GM19455 (cell line): Measurements from ENCODE around the gene EML1.

Experiments
- ATAC-seq: cut with Tn5 transposase; IDR thresholded peaks from one replicate; pipeline ENCODE4 v1.9.1; 2021; ENCODE audit not compliant: unreplicated experiment

The EML1 gene, protein sequence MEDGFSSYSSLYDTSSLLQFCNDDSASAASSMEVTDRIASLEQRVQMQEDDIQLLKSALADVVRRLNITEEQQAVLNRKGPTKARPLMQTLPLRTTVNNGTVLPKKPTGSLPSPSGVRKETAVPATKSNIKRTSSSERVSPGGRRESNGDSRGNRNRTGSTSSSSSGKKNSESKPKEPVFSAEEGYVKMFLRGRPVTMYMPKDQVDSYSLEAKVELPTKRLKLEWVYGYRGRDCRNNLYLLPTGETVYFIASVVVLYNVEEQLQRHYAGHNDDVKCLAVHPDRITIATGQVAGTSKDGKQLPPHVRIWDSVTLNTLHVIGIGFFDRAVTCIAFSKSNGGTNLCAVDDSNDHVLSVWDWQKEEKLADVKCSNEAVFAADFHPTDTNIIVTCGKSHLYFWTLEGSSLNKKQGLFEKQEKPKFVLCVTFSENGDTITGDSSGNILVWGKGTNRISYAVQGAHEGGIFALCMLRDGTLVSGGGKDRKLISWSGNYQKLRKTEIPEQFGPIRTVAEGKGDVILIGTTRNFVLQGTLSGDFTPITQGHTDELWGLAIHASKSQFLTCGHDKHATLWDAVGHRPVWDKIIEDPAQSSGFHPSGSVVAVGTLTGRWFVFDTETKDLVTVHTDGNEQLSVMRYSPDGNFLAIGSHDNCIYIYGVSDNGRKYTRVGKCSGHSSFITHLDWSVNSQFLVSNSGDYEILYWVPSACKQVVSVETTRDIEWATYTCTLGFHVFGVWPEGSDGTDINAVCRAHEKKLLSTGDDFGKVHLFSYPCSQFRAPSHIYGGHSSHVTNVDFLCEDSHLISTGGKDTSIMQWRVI

DNA sequence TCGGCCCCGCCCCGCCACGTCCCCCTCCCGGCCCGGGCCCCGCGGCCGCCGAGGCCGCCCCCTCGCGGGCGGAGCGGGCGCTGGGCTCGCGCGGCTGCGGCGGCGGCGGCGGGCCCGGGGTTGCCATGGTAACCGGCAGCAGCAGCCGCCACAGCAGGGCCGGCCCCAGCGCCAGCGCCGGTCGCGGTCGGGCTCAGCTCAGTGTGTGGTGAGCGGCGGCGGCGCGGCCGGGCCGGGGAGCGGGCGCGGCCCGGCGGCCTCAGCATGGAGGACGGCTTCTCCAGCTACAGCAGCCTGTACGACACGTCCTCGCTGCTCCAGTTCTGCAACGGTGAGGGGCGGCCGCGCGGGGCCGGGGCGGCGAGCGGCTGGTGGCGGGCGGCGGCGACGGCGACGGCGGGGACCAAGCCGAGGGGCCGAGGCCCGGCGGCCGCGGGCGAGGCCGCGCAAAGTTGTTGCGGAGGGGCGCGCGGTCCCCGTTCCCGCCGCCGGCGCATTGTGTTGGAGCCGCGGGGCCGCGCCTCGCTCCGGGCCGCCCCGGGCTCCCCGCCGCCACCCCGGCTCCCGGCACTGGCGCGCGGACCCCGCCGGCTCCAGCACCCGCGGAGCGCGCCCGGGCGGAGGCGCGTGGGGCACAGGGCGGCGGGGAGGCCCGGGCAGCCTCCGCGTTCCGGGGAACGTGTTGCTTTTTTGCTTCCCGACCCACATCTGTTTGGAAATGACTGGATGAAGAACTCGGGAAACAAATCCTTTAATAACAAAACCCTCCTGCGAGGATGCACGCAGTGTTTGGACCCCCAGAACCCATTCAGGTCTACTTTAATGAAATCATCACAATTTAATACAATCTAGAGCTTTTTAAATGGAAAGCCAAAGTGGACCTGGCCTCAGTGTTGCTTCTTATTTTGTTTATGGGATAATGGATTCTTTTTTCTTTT, at the start of gene EML1:
TSS of gene EML1 (plus strand) at position 201 of the 938 bp plus-strand sequence. CDS start at position 265, 64 bp downstream.
- peak; percentile 89 for ATAC-seq

DNA sequence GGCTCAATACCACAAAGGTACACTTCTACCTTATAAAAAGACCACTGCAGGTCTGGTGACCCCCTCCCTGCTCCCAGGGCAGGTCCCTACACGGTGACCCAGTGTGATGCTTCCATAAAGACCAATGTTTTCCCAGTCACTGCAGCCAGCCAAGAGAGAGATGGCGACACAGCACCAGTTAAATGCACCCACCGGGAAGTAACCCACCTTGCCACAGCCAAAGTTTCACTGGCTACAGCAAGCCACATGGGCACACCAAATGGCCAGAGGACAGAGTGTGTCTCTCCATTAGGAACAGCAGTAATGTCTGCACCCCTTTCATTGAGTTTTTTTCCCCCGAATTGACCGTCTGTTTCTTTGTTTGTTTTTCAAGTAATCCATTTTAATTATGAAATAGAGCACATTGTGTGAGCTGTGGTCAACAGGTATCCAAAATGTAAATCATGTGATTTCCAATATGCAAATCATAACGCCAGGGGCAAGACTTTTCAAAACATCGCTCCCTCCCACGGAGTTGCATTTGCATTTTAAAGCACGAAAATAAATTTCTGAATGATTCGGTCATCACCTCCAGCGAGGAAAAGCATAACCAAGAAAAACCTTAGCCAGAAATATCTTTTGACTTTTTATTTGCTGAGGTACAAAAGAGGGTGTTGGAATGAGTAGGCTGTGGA, 48.9 kb upstream of the EML1 start:
- ATAC-seq: no peak

DNA sequence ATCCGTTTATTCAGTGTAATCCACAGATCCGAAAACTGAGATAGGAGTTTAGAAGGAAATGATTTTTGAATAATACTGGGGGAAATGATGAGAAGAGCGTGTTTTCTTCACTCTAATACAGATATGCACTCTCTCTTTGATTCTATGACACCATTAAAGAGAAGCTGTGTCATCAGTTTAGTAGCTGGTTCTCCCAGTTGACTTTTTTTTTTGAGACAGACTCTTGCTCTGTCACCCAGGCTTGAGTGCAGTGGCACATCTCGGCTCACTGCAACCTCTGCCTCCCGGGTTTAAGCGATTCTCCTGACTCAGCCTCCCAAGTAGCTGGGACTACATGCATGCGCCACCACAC, 48.4 kb upstream of the EML1 start:
- no peak for ATAC-seq

DNA sequence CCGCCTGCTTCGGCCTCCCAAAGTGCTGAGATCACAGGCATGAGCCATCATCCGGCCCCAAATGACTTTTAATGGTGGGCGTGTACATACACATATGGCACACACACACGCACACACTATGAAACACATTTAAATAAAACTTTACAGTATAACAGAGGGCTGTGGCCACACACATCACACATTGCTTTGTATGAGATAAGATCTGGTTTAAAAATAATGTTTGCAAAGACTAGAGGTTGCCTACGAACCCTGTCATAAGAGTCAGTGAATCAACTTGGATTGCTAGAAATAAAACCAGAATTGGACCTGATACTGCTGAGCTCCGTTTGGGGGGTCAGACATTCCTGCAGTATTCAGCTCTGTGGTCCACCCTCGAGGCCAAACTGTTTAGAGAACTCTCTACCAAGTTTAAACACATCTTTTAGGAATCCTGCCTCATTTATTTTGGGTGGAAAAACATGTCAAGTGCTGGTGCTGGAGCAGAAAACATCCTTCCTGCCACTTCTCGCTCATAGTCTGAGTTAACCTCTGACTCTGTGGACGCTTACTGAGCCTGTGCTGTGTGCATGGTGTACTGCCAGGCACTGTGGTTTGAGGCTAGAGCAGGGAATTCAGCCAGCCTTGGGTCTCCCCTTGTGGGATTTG, 47.8 kb upstream of the EML1 start:
- no peak for ATAC-seq

GRCh38 chr14:99747167-99747566, 46.0 kb upstream of the EML1 start:
- ATAC-seq: no peak

GRCh38 chr14:99747582-99748330, 45.5 kb upstream of the EML1 start:
- no peak for ATAC-seq

GRCh38 chr14:99748529-99748928, 44.7 kb upstream of the EML1 start:
- no peak for ATAC-seq

GRCh38 chr14:99749142-99749541, 44.1 kb upstream of the EML1 start:
- no peak for ATAC-seq

DNA sequence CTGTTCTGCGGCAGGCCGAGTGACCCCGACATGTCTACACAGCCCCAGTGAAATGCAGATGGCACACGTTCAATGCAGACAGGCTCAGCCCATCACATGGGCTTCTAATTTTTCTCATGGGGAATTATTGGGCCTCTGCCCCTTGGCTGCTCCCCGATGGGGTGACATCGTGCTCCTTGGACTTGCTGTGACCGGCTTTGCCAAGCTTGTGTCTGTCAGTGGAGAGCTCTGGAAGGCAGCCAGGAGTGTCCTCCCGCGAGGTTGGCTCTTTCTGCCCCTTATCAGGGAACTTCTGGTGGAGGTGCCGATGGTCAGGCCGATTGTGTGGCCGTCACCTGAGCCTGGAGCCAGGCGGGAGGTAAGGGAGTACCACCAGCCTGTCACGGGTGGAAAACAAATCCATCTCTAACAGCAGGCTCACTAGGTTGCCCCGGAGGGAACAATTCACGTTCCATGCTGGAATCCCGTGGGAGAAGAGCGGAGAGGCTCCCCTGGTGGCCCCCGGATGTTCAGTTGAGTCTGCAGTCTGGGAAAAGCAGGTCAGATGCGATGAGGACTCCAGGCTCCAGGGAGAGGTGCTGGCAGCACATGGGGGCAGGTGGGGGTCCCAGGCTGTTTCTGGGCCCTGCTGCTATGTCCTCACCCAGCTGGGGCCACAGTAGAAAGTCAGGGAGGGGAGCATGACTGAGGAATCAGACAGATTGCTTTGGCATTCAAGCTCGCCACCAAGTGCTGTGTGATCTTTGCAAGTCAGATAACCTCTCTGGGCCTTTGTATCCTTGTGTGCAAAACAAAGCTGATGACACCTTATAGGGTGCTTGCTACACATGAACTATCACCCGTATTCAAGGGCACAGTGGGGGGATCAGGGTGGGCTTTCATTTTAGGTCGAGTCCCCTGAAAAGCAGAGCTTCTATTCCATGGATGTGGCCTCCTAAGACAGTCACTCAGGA, 43.2 kb upstream of the EML1 start:
- no peak for ATAC-seq

- no peak for ATAC-seq
Measured at GRCh38 chr14:99750746-99751450, 42.3 kb upstream of the EML1 start.

GRCh38 chr14:99751539-99752485, 41.4 kb upstream of the EML1 start:
- ATAC-seq: no peak

- ATAC-seq: no peak
Measured at GRCh38 chr14:99752486-99753121, 40.6 kb upstream of the EML1 start.

- ATAC-seq: no peak
Measured at GRCh38 chr14:99753225-99754140, 39.7 kb upstream of the EML1 start.

GRCh38 chr14:99754141-99755067, 38.8 kb upstream of the EML1 start:
- no peak for ATAC-seq
